ENCODE measurements around the gene BCL7A.
"Not testable (repeated sequence)": the region's sequence is repeated elsewhere in the genome, so short reads cannot be mapped to it uniquely, and the experiment has no call there.

The BCL7A gene

GRCh38 chr12:122021822-122022392 lies at the start of gene BCL7A:
Gene BCL7A, plus strand, starts transcription at chr12:122021884. Its CDS starts 208 bp downstream, at chr12:122022092.
- DNase-seq (ENCODE audit: low read depth in 2 of 2) = peak; percentile 8 to 45

DNA sequence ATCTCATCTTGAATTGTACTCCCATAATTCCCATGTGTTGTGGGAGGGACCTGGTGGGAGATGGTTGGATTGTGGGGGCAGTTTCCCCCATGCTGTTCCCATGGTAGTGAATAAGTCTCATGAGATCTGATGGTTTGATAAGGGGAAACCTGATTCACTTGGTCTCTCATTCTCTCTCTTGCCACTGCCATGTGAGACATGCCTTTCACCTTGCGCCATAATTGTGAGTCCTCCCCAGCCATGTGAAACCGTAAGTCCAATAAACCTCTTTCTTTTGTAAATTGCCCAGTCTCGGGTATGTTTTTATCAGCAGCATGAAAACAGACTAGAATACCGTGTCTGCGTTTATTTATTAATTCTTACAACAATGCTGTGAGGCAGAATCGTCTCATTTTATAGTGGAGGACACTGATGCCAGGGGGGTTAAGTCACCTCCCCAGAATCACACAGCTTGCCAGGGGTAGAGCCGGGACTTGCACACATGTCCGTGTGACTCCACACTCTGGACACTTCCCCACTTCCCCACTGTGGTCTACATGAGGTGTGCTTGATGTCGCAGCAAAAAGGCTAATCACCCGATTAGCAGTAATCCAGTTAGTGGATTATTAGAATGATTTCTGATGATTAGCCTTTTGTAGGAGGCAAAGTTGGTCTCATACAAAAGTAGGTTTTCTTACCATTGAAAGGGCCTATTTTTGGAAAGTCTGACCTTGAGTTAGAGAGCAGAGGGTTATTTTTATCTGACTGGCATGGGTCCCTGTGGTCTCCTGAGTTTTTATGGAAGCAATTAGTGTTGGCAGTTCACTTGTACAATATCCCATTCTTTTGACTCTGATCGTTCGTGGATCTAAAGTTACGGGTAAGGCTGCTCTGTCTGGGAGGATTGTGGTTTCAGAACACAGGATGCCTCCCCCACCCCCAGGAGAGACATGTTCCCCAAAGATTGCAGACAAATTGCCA lies 47.4 kb upstream of the BCL7A start:
- DNase-seq (ENCODE audit: low read depth in 2 of 2) = no peak

GRCh38 chr12:121975021-121975420 lies 46.7 kb upstream of the BCL7A start:
- no peak for DNase-seq (ENCODE audit: low read depth in 2 of 2)

DNA sequence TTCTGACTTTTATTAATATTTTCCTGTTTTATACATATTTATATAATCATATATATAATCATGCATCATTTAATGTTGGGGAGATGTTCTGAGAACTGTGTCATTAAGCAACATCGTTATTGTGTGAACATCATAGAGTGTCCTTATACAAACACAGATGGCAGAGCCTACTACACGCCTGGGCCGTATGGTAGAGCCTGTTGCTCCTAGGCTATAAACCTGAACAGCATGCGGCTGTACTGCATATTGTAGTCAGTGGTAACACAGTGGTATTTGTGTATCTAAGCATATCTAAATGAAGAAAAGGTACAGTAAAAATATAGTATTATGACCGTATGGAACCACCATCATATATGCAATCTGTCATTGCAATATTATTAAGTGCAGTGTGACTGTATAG lies 44.7 kb upstream of the BCL7A start:
- no peak for DNase-seq (ENCODE audit: low read depth in 2 of 2)

DNA sequence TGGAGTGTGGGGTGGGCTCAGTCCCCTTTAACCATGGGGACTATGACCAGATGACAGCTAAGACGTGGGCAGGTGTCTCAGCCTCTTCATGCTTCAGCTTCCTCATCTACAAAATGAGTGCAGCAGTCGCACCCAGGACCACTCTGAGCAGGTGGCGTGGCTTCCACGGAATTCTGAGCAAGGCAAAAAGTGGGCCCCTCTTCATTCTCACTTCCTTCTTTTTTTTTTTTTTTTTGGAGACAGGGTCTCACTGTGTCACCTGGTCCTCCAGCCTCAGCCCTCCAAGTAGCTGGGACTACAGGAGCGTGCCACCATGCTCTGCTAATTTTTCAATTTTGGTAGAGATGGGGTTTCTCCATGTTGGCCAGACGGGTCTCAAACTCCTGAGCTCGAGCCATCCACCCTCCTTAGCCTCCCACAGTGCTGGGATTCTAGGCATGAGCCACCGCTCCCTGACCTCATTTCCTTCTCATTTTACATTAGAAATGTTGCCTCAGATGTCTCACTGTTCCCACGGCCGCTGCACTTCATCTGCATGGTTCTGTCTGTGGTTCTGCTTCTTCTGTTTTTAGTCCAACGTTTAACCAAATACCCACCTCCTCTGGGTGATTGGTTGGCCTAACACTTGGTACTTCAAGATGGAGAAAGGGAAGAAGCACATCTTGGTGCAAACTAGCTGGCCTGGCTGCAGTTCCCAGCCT lies 41.3 kb upstream of the BCL7A start:
- no peak for DNase-seq (ENCODE audit: low read depth in 2 of 2)

DNA sequence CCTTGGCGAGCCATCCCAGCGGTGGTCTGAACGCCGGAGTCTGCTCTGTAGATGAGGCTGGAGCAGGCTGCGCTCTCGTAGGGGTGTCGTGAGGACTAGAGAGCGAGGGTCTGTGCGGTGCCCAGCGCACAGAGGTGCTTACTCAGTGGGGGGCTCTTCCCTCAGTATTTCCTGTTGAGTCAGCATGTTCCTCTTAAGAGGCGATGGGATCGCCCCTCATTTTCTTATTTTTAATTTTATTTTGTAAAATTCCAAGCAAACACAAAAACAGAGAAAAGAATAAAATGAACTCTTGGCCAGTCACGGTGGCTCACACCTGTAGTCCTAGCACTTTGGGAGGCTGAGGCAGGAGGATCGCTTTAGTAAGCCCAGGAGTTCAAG lies 40.8 kb upstream of the BCL7A start:
- no peak for DNase-seq (ENCODE audit: low read depth in 2 of 2)

GRCh38 chr12:121981456-121981855 lies 40.2 kb upstream of the BCL7A start:
- DNase-seq (ENCODE audit: low read depth in 2 of 2) = no peak

DNA sequence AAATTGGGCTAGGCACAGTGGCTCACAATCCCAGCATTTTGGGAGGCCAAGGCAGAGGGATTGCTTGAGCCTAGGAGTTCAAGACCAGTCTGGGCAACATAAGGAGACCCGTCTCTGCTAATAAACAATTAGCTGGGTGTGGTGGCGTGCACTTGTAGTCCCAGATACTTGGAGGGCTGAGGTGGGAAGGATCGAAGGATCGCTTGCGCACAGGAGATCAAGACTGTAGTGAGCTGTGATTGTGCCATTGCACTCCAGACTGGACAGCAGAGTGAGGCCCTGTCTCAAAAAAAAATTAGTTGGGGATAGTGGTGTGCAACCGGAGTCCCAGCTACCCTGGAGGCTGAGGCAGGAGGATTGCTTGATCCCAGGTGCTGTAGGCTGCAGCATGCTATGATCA lies 38.7 kb upstream of the BCL7A start:
- DNase-seq (ENCODE audit: low read depth in 2 of 2) = no peak

- DNase-seq (ENCODE audit: low read depth in 2 of 2) = no peak
Observed at GRCh38 chr12:121983536-121984210, 38.0 kb upstream of the BCL7A start.

GRCh38 chr12:121986489-121987245 lies 35.0 kb upstream of the BCL7A start:
- no peak for DNase-seq (ENCODE audit: low read depth in 2 of 2)

GRCh38 chr12:121988519-121988918 lies 33.2 kb upstream of the BCL7A start:
- DNase-seq (ENCODE audit: low read depth in 2 of 2) = not testable (repeated sequence)

DNA sequence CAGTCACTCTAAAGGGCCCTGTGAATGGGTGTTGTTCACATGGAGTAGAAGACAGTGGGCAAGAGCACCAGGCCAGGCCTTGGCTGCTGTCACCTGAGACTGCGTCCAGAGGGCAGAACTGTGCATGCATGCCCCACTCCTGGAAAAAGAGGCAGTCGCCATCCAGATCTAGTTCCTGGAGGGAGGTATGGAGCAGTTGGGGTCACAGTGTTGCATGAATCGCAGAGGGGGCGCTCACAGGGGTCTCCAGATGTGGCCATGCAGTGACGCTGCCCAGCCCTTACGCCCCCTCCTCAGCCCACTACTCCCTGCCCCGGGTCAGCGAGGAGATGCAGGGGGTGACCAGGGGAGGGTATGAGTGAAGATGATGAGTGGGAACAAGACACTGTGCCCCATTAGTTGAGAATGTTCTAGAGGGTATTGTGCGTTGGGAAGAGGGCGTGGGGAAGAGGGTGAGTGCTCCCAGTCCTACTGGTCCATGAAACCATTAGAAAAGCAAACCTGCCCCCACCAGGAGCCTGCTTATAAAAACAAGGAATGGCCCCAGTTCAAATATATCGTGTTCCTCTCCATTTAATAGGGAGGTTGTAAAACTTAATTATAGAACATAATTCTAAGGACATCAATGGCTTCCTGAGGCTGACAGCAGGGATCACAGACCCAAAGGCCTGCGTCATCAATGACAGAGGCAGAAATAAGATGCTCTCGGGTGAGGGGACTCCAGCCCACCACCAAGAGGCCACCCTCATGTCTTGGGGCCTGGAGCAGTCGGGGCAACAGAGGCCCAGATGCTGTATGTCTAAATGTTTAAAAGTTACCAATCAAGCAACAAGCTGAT lies 32.2 kb upstream of the BCL7A start:
- no peak for DNase-seq (ENCODE audit: low read depth in 2 of 2)

DNA sequence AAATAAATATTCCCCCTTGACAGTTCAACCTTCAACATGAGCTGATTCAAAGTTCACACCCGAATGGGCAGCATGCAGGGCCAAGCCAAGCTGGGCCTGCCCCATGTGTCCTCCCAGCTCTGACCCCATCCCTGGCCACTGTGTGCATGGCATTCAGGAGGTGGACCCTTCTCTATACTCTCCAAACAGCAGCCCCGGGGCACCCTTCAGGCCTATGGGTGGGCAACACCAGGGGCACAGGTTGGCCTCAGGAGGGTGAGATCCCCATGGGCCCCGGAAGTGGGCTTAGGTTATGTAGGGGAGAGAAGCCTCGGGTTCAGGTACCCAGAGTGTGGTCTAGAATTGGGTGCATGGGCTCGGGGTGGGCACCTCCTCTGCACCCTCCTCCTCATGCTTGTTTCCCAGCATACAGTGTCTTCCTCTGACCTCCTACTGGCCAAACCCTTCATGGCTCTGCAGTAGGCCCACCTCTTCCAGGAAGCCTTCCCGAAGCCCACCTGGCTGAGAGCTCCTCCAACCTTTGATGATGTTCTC lies 31.5 kb upstream of the BCL7A start:
- no peak for DNase-seq (ENCODE audit: low read depth in 2 of 2)

DNA sequence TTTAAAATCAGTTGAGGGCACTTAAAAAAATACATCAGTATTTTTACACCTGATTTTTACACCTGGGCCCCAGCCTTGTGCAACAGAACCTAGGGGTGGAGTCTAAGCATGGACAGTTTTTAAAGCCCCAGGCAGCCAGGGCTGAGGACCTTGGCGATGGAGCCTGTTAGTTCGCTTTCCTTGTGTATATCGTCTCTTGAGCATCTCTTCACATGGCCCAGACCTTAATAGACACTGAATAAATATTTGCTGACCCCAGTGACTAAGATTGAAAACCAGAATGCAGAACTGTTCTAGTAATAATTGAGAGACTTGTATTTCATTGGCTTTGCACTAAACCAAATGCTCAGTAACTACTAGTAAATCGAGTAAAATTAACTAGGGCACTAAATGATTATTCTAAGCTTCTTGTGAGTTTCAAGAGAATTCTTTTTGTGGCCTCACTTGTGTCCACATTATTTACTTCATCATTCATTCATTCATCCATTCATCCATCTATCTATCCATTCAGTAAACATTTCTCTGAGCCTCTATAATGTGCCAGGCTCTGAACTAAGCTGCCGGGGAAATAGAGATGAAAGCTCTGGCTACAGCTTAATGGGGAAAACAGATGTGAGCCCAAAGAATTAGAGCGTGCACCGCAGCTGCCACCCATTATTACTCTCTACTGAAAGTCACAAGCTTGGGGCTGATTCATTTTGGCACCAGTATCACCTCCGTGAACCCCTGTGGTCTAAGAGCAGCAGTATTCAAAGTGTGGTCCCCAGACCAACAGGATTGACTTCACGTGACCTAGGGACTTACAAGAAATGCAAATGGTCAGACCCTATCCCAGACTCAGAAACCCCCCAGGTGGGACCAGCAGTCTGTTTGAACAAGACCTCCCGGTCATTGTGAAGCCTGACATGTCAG lies 30.7 kb upstream of the BCL7A start:
- DNase-seq (ENCODE audit: low read depth in 2 of 2) = no peak

DNA sequence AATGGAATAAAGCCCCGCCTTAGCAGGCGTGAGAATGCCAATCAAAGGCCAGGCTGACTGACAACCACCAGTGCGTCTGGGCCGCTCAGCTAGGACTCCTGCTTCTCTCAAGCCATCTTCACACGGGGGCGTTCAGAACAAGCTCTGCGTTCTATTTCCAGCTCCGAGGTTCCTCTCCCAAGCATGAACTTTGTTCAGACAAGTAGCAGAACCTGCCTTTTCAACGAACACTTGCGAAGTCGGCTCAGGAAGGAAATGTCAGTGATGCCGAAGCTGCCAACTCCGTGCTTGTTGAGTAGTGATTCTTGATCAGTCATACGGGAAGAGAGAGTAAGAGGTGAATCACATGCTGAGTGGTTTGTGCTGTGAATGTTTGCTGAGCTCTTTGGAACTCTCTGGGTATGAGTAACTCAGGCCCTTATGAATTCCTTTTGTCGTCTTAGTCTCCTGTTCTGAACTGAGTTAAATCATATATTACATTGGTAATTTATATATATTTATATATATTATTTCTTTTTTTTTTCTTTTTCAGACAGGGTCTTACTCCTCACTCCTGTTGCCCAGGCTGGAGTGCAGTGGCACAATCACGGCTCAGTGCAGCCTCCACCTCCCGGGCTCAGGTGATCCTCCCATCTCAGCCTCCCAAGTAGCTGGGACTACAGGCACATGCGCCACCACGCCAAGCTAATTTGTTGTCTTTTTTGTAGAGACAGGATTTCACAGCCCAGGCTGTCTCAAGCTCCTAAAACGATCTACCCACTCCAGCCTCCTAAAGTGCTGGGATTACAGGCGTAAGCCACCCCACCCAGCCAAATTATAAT lies 29.4 kb upstream of the BCL7A start:
- DNase-seq (ENCODE audit: low read depth in 2 of 2) = peak; percentile 3 to 26

GRCh38 chr12:121996050-121996944 lies 25.4 kb upstream of the BCL7A start:
- no peak for DNase-seq (ENCODE audit: low read depth in 2 of 2)

DNA sequence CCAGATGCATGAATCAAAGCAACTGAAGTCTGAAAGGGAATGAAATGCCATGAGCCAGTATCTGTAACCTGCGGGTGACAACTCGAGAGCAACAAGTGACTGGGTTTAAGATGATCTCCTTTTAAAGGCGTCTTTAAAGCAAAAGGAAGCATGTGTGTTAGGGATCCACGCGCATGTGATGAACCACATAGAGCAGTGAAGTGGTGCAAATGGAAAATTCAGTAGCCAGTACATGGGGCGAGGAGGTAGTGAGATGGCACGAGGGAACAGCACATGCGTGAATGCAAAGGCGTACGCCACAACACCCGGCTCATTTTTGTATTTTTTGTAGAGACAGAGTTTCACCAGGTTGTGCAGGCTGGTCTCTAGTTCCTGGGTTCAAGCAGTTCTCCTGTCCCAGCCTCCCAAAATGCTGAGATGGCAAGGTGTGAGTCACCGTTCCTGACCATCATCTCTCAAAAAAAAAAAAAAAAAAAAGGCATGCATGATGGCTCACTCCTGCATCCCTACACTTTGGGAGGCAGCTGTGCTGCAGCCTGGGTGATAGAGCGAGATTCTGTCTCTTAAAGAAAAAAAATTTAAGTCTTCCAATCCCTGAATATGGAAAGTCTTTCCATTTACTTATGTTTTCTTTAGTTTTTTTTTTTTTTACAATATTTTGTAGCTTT lies 24.6 kb upstream of the BCL7A start:
- no peak for DNase-seq (ENCODE audit: low read depth in 2 of 2)
